Left lung (tissue), 10 donors: Measurements from ENCODE around the gene RFESD. TPM values are rescaled to one million over a fixed set of nuclear protein-coding genes. Genes with fewer than 3 reads are reported as not detected.

Experiments
- ATAC-seq: fragments of 200-7000 bp; cut with Tn5 transposase; one replicate; pipeline ENCODE4 v1.9.1; 2020; ENCODE audit warnings: moderate library complexity
- DNase-seq, 4 donors: peaks; one replicate each; pipeline ENCODE4 v3.0.0-alpha.2; 2013 to 2020
- H3K27ac ChIP-seq, 2 donors: fragments of 200-600 bp; sonication (generic) in 1 of 2; one replicate each; pipeline versions ENCODE4 v1.5.0 to v1.8.0; 2020 to 2021
- H3K27me3 ChIP-seq, 2 donors: fragments of 200-600 bp; sonication (generic) in 1 of 2; one replicate each; pipeline versions ENCODE4 v1.5.0 to v1.8.0; 2020 to 2021
- H3K36me3 ChIP-seq, 2 donors: fragments of 200-600 bp; sonication (generic) in 1 of 2; one replicate each; pipeline versions ENCODE4 v1.5.0 to v1.8.0; 2020 to 2021
- H3K4me1 ChIP-seq, 2 donors: fragments of 200-600 bp; one replicate each; pipeline ENCODE4 v1.8.0; 2021
- H3K4me3 ChIP-seq, 2 donors: fragments of 200-600 bp; sonication (generic) in 1 of 2; one replicate each; pipeline versions ENCODE4 v1.5.0 to v1.8.0; 2020 to 2021; ENCODE audit warnings: mild to moderate bottlenecking in 1 of 2
- H3K9me3 ChIP-seq, 2 donors: fragments of 200-600 bp; sonication (generic) in 1 of 2; one replicate each; pipeline versions ENCODE4 v1.5.0 to v1.8.0; 2020 to 2021
- CTCF ChIP-seq, 2 donors: fragments of 200-600 bp; sonication (generic) in 1 of 2; IDR thresholded peaks; one replicate each; pipeline versions ENCODE4 v1.5.0 to v1.8.0; 2021; ENCODE audit warnings: antibody characterized with exemption in 2 of 2
- intact Hi-C, 2 donors: fragments of 100-400 bp; cut with DNase I; formaldehyde crosslinking; loops; one replicate each; pipeline versions ENCODE4 v1.11.2 to v1.14.2; 2022
- polyA plus RNA-seq, 6 donors: library from polyadenylated mRNA; unstranded; fragments of 120-200 nt; gene quantifications; one replicate each; pipeline ENCODE4 v1.2.1, GENCODE V29; 2013; ENCODE audit not compliant: insufficient read length in 6 of 6
- total RNA-seq, 2 donors: library from RNA; stranded (reverse); fragmentation: NEBNext Ultra II Directional; extraction: Animal tissue kit (Norgen Biotek cat#: 25700); gene quantifications; one replicate each; pipeline ENCODE4 v1.2.1, GENCODE V29; 2021
- donor health status: DM: no; HTN: yes; CAD: no.
- donor health status: DM: no; HTN: no; CAD: no.

Gene RFESD
- total and polyA plus RNA-seq, 8 donors, result 2.7 to 6.1 (median 4.8) TPM

GRCh38 chr5:95686651-95687050 is 40.1 kb downstream of the RFESD start:
- no peak for ATAC-seq
- no peak for TF ChIP-seq CTCF (IDR thresholded peaks at IDR 0.05)
- Histone ChIP-seq H3K4me3 (no peak overlapping the region), H3K36me3 (no peaks in the 10 kb centered on the region), H3K9me3 (no peaks in the 10 kb centered on the region), H3K27me3 (no peaks in the 10 kb centered on the region), H3K4me1 (no peaks in the 10 kb centered on the region), H3K27ac (no peak overlapping the region)
- no peak for DNase-seq
- intact Hi-C loops, result no loop called here

GRCh38 chr5:95689680-95690079 is 43.1 kb downstream of the RFESD start:
- H3K27me3 ChIP-seq, result no peaks in the 10 kb centered on the region
- DNase-seq, result no peak
- no peaks in the 10 kb centered on the region for H3K9me3 ChIP-seq
- ATAC-seq, result no peak
- intact Hi-C loops, result no loop called here
- no peak overlapping the region for H3K27ac ChIP-seq
- H3K36me3 ChIP-seq, result no peaks in the 10 kb centered on the region
- no peak overlapping the region for H3K4me3 ChIP-seq
- TF ChIP-seq CTCF (IDR thresholded peaks at IDR 0.05), result no peak
- H3K4me1 ChIP-seq, result no peaks in the 10 kb centered on the region

- TF ChIP-seq CTCF (IDR thresholded peaks at IDR 0.05), result no peak
- Histone ChIP-seq H3K27me3 (no peaks in the 10 kb centered on the region), H3K36me3 (no peaks in the 10 kb centered on the region), H3K9me3 (no peaks in the 10 kb centered on the region), H3K4me1 (no peaks in the 10 kb centered on the region), H3K27ac (no peak overlapping the region), H3K4me3 (no peak overlapping the region)
- DNase-seq, result no peak
- intact Hi-C loops, result no loop called here
- no peak for ATAC-seq
Observed at GRCh38 chr5:95690333-95690732, 43.8 kb downstream of the RFESD start.

- H3K9me3 ChIP-seq, result no peaks in the 10 kb centered on the region
- peak; percentile 64 for ATAC-seq
- H3K4me3 ChIP-seq, result no peak overlapping the region
- H3K27me3 ChIP-seq, result no peaks in the 10 kb centered on the region
- no peak for TF ChIP-seq CTCF (IDR thresholded peaks at IDR 0.05)
- DNase-seq, result no peak
- no peaks in the 10 kb centered on the region for H3K4me1 ChIP-seq
- no peaks in the 10 kb centered on the region for H3K36me3 ChIP-seq
- intact Hi-C loops, result no loop called here
- H3K27ac ChIP-seq, result no peak overlapping the region
Observed at GRCh38 chr5:95697781-95698681, 51.5 kb downstream of the RFESD start.

- Histone ChIP-seq H3K27me3 (no peaks in the 10 kb centered on the region), H3K4me1 (no peaks in the 10 kb centered on the region), H3K27ac (no peak overlapping the region), H3K4me3 (no peak overlapping the region), H3K9me3 (no peaks in the 10 kb centered on the region), H3K36me3 (no peaks in the 10 kb centered on the region)
- ATAC-seq (no peak), DNase-seq (no peak)
- no peak for TF ChIP-seq CTCF (IDR thresholded peaks at IDR 0.05)
- intact Hi-C loops, result no loop called here
Observed at GRCh38 chr5:95699337-95699736, 52.8 kb downstream of the RFESD start.
